IMR-90 (cell line): ENCODE measurements around the gene TMEM107. TPM values are rescaled to one million over a fixed set of nuclear protein-coding genes. Genes with fewer than 3 reads are reported as not detected.

Experiments used
- ATAC-seq: fragments of 200-7000 bp; cut with Tn5 transposase; 2 replicates; pipeline ENCODE4 v1.9.1; 2020; ENCODE audit warnings: low read depth, mild to moderate bottlenecking, moderate library complexity
- BruUV-seq: library from RNA; stranded (reverse); fragments of 400-500 nt; replicated peaks from 2 replicates; lab custom pipeline; 2021; lab: Mats Ljungman, UMichigan
- CTCF ChIA-PET: fragments of 300-600 bp; formaldehyde crosslinking; extraction: SDS; loops from one replicate; lab custom pipeline; 2021; ENCODE audit warnings: antibody characterized with exemption; lab: Yijun Ruan, JAX
- POLR2A ChIA-PET: fragments of 300-600 bp; sonication (Branson Sonifier 250); formaldehyde crosslinking; loops from one replicate; lab custom pipeline; 2022; ENCODE audit warnings: antibody characterized with exemption; ENCODE audit not compliant: unreplicated experiment; lab: Charles Lee
- DNase-seq: peaks from one replicate; pipeline ENCODE4 v3.0.0; 2013
- H2AFZ ChIP-seq: replicated peaks from 2 replicates; pipeline ENCODE3; 2013; ENCODE audit warnings: low read length, mild to moderate bottlenecking; ENCODE audit not compliant: poor library complexity
- H2AK5ac ChIP-seq: 2 replicates; pipeline ENCODE4 v1.6.1; 2013; ENCODE audit warnings: low read depth, low read length, inconsistent platforms
- H2AK9ac ChIP-seq: replicated peaks from 2 replicates; pipeline ENCODE3; 2013; ENCODE audit warnings: mild to moderate bottlenecking, low read depth, low read length, moderate library complexity; ENCODE audit not compliant: poor library complexity
- H2BK120ac ChIP-seq: 2 replicates; pipeline ENCODE4 v1.6.1; 2013; ENCODE audit warnings: low read depth, low read length, inconsistent platforms
- H2BK15ac ChIP-seq: 3 replicates; pipeline ENCODE4 v1.6.1; 2013; ENCODE audit warnings: low read depth, low read length, inconsistent platforms
- H2BK20ac ChIP-seq: 2 replicates; pipeline ENCODE4 v1.6.1; 2013; ENCODE audit warnings: low read depth, mild to moderate bottlenecking, inconsistent platforms, low read length, moderate library complexity
- H2BK5ac ChIP-seq: 2 replicates; pipeline ENCODE4 v1.6.1; 2013; ENCODE audit warnings: mild to moderate bottlenecking, low read depth, low read length, inconsistent platforms; ENCODE audit not compliant: poor library complexity, severe bottlenecking
- H3K14ac ChIP-seq: replicated peaks from 2 replicates; pipeline ENCODE4 v1.6.1; 2013; ENCODE audit warnings: low read depth, low read length, inconsistent platforms
- H3K18ac ChIP-seq: 2 replicates; pipeline ENCODE4 v1.6.1; 2013; ENCODE audit warnings: low read depth, low read length, control low read depth
- H3K23ac ChIP-seq: 2 replicates; pipeline ENCODE4 v1.6.1; 2013; ENCODE audit warnings: low read depth, low read length, inconsistent platforms
- H3K27ac ChIP-seq: 2 replicates; pipeline ENCODE4 v1.5.1; 2013; ENCODE audit warnings: mild to moderate bottlenecking, control low read depth, low read length; ENCODE audit not compliant: insufficient read depth
- H3K27me3 ChIP-seq: 2 replicates; pipeline ENCODE4 v1.6.1; 2013; ENCODE audit warnings: low read length; ENCODE audit not compliant: control insufficient read depth, insufficient read depth
- H3K36me3 ChIP-seq: 2 replicates; pipeline ENCODE4 v1.6.1; 2013; ENCODE audit warnings: low read length, mixed read lengths; ENCODE audit not compliant: control insufficient read depth, insufficient read depth
- H3K4ac ChIP-seq: 2 replicates; pipeline ENCODE4 v1.6.1; 2013; ENCODE audit warnings: low read depth, low read length, inconsistent platforms
- H3K4me1 ChIP-seq: 2 replicates; pipeline ENCODE4 v1.6.1; 2013; ENCODE audit warnings: low read length, mixed read lengths; ENCODE audit not compliant: control insufficient read depth, insufficient read depth
- H3K4me2 ChIP-seq: 2 replicates; pipeline ENCODE4 v1.6.1; 2013; ENCODE audit warnings: low read depth, mild to moderate bottlenecking, control low read depth, low read length, moderate library complexity
- H3K4me3 ChIP-seq: 2 replicates; pipeline ENCODE4 v1.5.1; 2013; ENCODE audit warnings: low read depth, mild to moderate bottlenecking, control low read depth, low read length, moderate library complexity; ENCODE audit not compliant: insufficient read depth
- H3K56ac ChIP-seq: 2 replicates; pipeline ENCODE4 v1.6.1; 2013; ENCODE audit warnings: low read length, inconsistent platforms; ENCODE audit not compliant: insufficient read depth; ENCODE audit errors: extremely low read depth
- H3K79me1 ChIP-seq, 2 experiments: 2 replicates each; pipeline ENCODE4 v1.6.1; 2013; ENCODE audit warnings: low read length in 2 of 2, inconsistent platforms in 1 of 2, low read depth in 1 of 2
- H3K9ac ChIP-seq: 2 replicates; pipeline ENCODE4 v1.6.1; 2013; ENCODE audit warnings: low read depth, low read length, control low read depth
- H3K9me1 ChIP-seq: 2 replicates; pipeline ENCODE4 v1.6.1; 2013; ENCODE audit warnings: low read length, inconsistent platforms; ENCODE audit not compliant: insufficient read depth
- H3K9me3 ChIP-seq: 2 replicates; pipeline ENCODE4 v1.6.1; 2013; ENCODE audit warnings: low read length; ENCODE audit not compliant: control insufficient read depth, insufficient read depth
- H4K20me1 ChIP-seq: 2 replicates; pipeline ENCODE4 v1.6.1; 2013; ENCODE audit warnings: low read length, inconsistent platforms; ENCODE audit not compliant: insufficient read depth
- H4K5ac ChIP-seq: 2 replicates; pipeline ENCODE4 v1.6.1; 2013; ENCODE audit warnings: mild to moderate bottlenecking, low read depth, low read length, control low read depth
- H4K8ac ChIP-seq, 2 experiments: 2 replicates each; pipeline ENCODE4 v1.6.1; 2013; ENCODE audit warnings: low read depth in 2 of 2, low read length in 2 of 2, control low read depth in 1 of 2, inconsistent platforms in 1 of 2
- H4K91ac ChIP-seq: 2 replicates; pipeline ENCODE4 v1.6.1; 2013; ENCODE audit warnings: low read depth, low read length, inconsistent platforms; ENCODE audit not compliant: insufficient read depth
- BHLHE40 ChIP-seq: fragments of 150-350 bp; IDR thresholded peaks from 2 replicates; pipeline ENCODE4 v1.6.1; 2016; ENCODE audit warnings: mild to moderate bottlenecking, low read depth, low read length
- CEBPB ChIP-seq: IDR thresholded peaks from 2 replicates; pipeline ENCODE4 v1.6.1; 2012; ENCODE audit warnings: low read depth, low read length, improper control_type of control experiment
- CHD1 ChIP-seq: IDR thresholded peaks from 2 replicates; pipeline ENCODE4 v1.6.1; 2012; ENCODE audit warnings: low read depth, low read length, improper control_type of control experiment
- ELK1 ChIP-seq: fragments of 150-350 bp; IDR thresholded peaks from 2 replicates; pipeline ENCODE4 v1.6.1; 2016; ENCODE audit warnings: low read depth, mild to moderate bottlenecking, low read length, moderate library complexity, borderline replicate concordance
- FOS ChIP-seq: fragments of 150-350 bp; IDR thresholded peaks from 2 replicates; pipeline ENCODE4 v1.6.1; 2016; ENCODE audit warnings: low read depth, low read length
- MAFK ChIP-seq: IDR thresholded peaks from 2 replicates; pipeline ENCODE4 v1.6.1; 2012; ENCODE audit warnings: low read depth, low read length, improper control_type of control experiment
- MAZ ChIP-seq: IDR thresholded peaks from 2 replicates; pipeline ENCODE4 v1.6.1; 2012; ENCODE audit warnings: low read depth, mild to moderate bottlenecking, low read length, improper control_type of control experiment, moderate library complexity, borderline replicate concordance
- MXI1 ChIP-seq: IDR thresholded peaks from 2 replicates; pipeline ENCODE4 v1.6.1; 2012; ENCODE audit warnings: low read depth, mild to moderate bottlenecking, low read length, moderate library complexity, borderline replicate concordance
- NFE2L2 ChIP-seq: fragments of 150-350 bp; IDR thresholded peaks from 2 replicates; pipeline ENCODE4 v1.6.1; 2016; ENCODE audit warnings: low read depth, mild to moderate bottlenecking, low read length
- POLR2A ChIP-seq: IDR thresholded peaks from 2 replicates; pipeline ENCODE4 v1.6.1; 2012; ENCODE audit warnings: mild to moderate bottlenecking, low read depth, low read length
- RAD21 ChIP-seq: IDR thresholded peaks from 2 replicates; pipeline ENCODE4 v1.6.1; 2012; ENCODE audit warnings: low read length, improper control_type of control experiment
- RCOR1 ChIP-seq: IDR thresholded peaks from 2 replicates; pipeline ENCODE4 v1.6.1; 2012; ENCODE audit warnings: mild to moderate bottlenecking, low read length, improper control_type of control experiment; ENCODE audit not compliant: insufficient replicate concordance
- RFX5 ChIP-seq: IDR thresholded peaks from 2 replicates; pipeline ENCODE4 v1.8.0; 2012; ENCODE audit warnings: low read depth, mild to moderate bottlenecking, low read length, moderate library complexity
- SMC3 ChIP-seq: fragments of 150-350 bp; IDR thresholded peaks from 2 replicates; pipeline ENCODE4 v1.6.1; 2016; ENCODE audit warnings: low read depth, mild to moderate bottlenecking, antibody characterized with exemption, low read length, moderate library complexity
- USF2 ChIP-seq: fragments of 150-350 bp; IDR thresholded peaks from 2 replicates; pipeline ENCODE4 v1.6.1; 2017; ENCODE audit warnings: mild to moderate bottlenecking, antibody characterized with exemption, low read length, low read depth
- WGBS, 2 experiments: methylation state at CpG; one replicate each; pipeline versions ENCODE4 v1.1.5 to v1.1.7; 2013; ENCODE audit warnings: missing lambda C conversion rate in 2 of 2; ENCODE audit not compliant: insufficient read length in 1 of 2; ENCODE audit errors: extremely low coverage in 2 of 2; 5-methylcytosine and 5-hydroxymethylcytosine counted together
- dilution Hi-C: fragments of 300-500 bp; cut with HindIII; formaldehyde crosslinking; loops from one replicate; pipeline ENCODE4 v1.14.3; 2018; ENCODE audit warnings: low sequenced_read_pairs; ENCODE audit not compliant: unreplicated experiment
- in situ Hi-C: fragments of 300-500 bp; cut with MboI; formaldehyde crosslinking; loops from 3 replicates; pipeline ENCODE4 v1.14.3; 2019; ENCODE audit warnings: low sequenced_read_pairs, inconsistent platforms, mixed read lengths
- intact Hi-C: fragments of 100-400 bp; cut with micrococcal nuclease; formaldehyde crosslinking; loops from 2 replicates; pipeline ENCODE4 v1.10.0; 2022
- polyA plus RNA-seq, 3 experiments: library from polyadenylated mRNA; depleted of rRNA; stranded (reverse); fragments of >200 nt; gene quantifications; 2 replicates each; pipeline ENCODE4 v1.2.3, GENCODE V29; 2012; ENCODE audit warnings: low replicate concordance in 1 of 3
- total RNA-seq: library from RNA; depleted of rRNA; stranded (reverse); fragments of >200 nt; gene quantifications from 2 replicates; pipeline ENCODE4 v1.2.3, GENCODE V29; 2012

The TMEM107 gene
- total and polyA plus RNA-seq, 2 of the 4 experiments (the other 2 are of a cell fraction): 12.9 to 14.3 TPM

GRCh38 chr17:8152112-8152775, 23.9 kb downstream of the TMEM107 start, which contains the start of gene PER1:
Gene PER1 (minus strand): TSS chr17:8152404. CDS start chr17:8150706, 1,698 bp downstream.
- TSS peak; percentile 36 for BruUV-seq
- Histone ChIP-seq H3K56ac (no peak within 1 kb of the TSS; the same call in 1 of the 2 replicates), H2AFZ (peak within 1 kb of the TSS; percentile 88), H3K23ac (peak within 1 kb of the TSS; percentile 79), H3K9me1 (peaks cover 22% of the 10 kb centered on the region), H2BK15ac (peak within 1 kb of the TSS; percentile 60; the same call in 2 of the 3 replicates), H3K18ac (peak within 1 kb of the TSS; percentile 24; the same call in 1 of the 2 replicates), H2BK120ac (peak within 1 kb of the TSS; percentile 41), H3K36me3 (peaks cover 21% of the 10 kb centered on the region), H4K91ac (peak within 1 kb of the TSS; percentile 52), H4K5ac (peak within 1 kb of the TSS; percentile 9), H3K4me3 (peak within 1 kb of the TSS; percentile 59), H3K4ac (peak within 1 kb of the TSS; percentile 86), H3K79me1 (peaks cover 3 to 37% of the 10 kb centered on the region in 2 experiments; a peak in 2 of 4 replicates), H2BK20ac (0 out of 2 replicates have a peak within 1 kb of the TSS, but pooled peaks have one; percentile 45), H2AK5ac (peak within 1 kb of the TSS; percentile 90), H3K14ac (peak within 1 kb of the TSS; percentile 74), H4K20me1 (peaks cover 9% of the 10 kb centered on the region), H3K4me2 (peak within 1 kb of the TSS; percentile 96), H3K27me3 (no peaks in the 10 kb centered on the region), H4K8ac (peak within 1 kb of the TSS in 1 of 2 experiments; percentile 78; a peak in 1 of 4 replicates), H3K27ac (peak within 1 kb of the TSS; percentile 73), H3K4me1 (peaks cover 23% of the 10 kb centered on the region), H3K9ac (peak within 1 kb of the TSS; percentile 76), H2AK9ac (peak within 1 kb of the TSS; percentile 90), H3K9me3 (no peaks in the 10 kb centered on the region), H2BK5ac (peak within 1 kb of the TSS; percentile 61)
- POLR2A ChIA-PET: no interaction called here
- in situ Hi-C loops (loop anchor here (25.0 kb wide), 1 partner anchor 915 kb away; the partner anchor contains the start of genes DVL2, GABARAP and PHF23), intact Hi-C loops (no loop called here), dilution Hi-C loops (no loop called here)
- CTCF ChIA-PET: no interaction called here
- DNase-seq: peak; percentile 93
- TF ChIP-seq ELK1 (no peak), POLR2A (peak; percentile 93), RFX5 (peak; percentile 53; the same call in 1 of the 2 replicates), MAFK (no peak), MXI1 (no peak), CEBPB (peak; percentile 97), RAD21 (no peak), CHD1 (peak; percentile 90; the same call in 1 of the 2 replicates), BHLHE40 (peak; percentile 89), SMC3 (no peak), RCOR1 (no peak), FOS (peak; percentile 42; the same call in 1 of the 2 replicates), MAZ (peak; percentile 97), USF2 (peak; percentile 76), NFE2L2 (0 out of 2 replicates have a peak, but pooled peaks have one; percentile 8)
- WGBS, 2 experiments: 2% methylated on average over 26 of the region's 42 CpGs; no CpG with 5 or more reads in 1 of the 2 experiments
- peak; percentile 36 for ATAC-seq
